KMS-11 (cell line): ENCODE measurements around the gene GALNS.

Experiments used
- H2AFZ ChIP-seq: fragments of 200-600 bp; sonication (generic); 2 replicates; pipeline ENCODE4 v1.6.1; 2016; ENCODE audit warnings: antibody characterized with exemption, mixed run types, low read depth
- H3K27ac ChIP-seq: fragments of 200-600 bp; sonication (generic); 2 replicates; pipeline ENCODE4 v1.6.1; 2016; ENCODE audit warnings: mild to moderate bottlenecking, mixed run types
- H3K27me3 ChIP-seq: fragments of 200-600 bp; sonication (generic); 2 replicates; pipeline ENCODE4 v1.6.1; 2017; ENCODE audit warnings: mild to moderate bottlenecking, low read depth, mixed run types, moderate library complexity; ENCODE audit not compliant: insufficient read depth
- H3K36me3 ChIP-seq: fragments of 200-600 bp; sonication (generic); 2 replicates; pipeline ENCODE4 v1.6.1; 2017; ENCODE audit warnings: mild to moderate bottlenecking, mixed run types; ENCODE audit not compliant: insufficient read depth
- H3K4me1 ChIP-seq: fragments of 200-600 bp; sonication (generic); 2 replicates; pipeline ENCODE4 v1.6.1; 2016; ENCODE audit warnings: mild to moderate bottlenecking, low read depth, mixed run types; ENCODE audit not compliant: poor library complexity, severe bottlenecking
- H3K4me2 ChIP-seq: fragments of 200-600 bp; sonication (generic); 2 replicates; pipeline ENCODE4 v1.7.0; 2016; ENCODE audit warnings: mild to moderate bottlenecking, mixed run types
- H3K4me3 ChIP-seq: fragments of 200-600 bp; sonication (generic); IDR thresholded peaks from 2 replicates; pipeline ENCODE4 v1.6.1; 2017; ENCODE audit warnings: low read depth, low read length, mixed read lengths; ENCODE audit not compliant: insufficient read depth
- H3K79me2 ChIP-seq: fragments of 200-600 bp; sonication (generic); 2 replicates; pipeline ENCODE4 v1.6.1; 2016; ENCODE audit warnings: low read depth, mixed run types; ENCODE audit not compliant: insufficient read depth
- H3K9ac ChIP-seq: fragments of 200-600 bp; sonication (generic); 2 replicates; pipeline ENCODE4 v1.6.1; 2016; ENCODE audit warnings: mild to moderate bottlenecking, mixed run types
- H4K20me1 ChIP-seq: fragments of 200-600 bp; sonication (generic); 2 replicates; pipeline ENCODE4 v1.6.1; 2016; ENCODE audit warnings: mild to moderate bottlenecking, mixed run types; ENCODE audit not compliant: insufficient read depth
- TF ChIP-seq, protein P1 (sequence below): fragments of 200-600 bp; sonication (generic); conservative IDR thresholded peaks from 2 replicates; pipeline ENCODE4 v1.6.1; 2017; ENCODE audit warnings: low read depth, mild to moderate bottlenecking, antibody characterized with exemption, low read length, moderate library complexity, mixed read lengths

GALNS gene

DNA sequence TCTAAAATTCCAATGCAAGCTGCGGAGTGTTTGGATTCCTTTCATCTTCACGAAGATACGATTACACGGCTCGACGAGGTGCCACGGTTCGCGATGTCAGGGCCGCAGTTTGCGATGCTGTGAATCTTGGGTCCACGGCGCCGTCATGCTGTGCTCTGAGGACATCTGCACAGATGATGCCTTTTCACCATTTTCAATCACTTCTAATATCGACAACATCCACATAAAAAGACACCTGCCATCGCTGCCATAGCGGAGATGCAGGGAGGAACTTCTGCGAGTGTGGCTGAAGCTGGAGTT lies 38.2 kb downstream of the GALNS start:
- H2AFZ ChIP-seq, result no peak overlapping the region
- no peaks in the 10 kb centered on the region for H3K79me2 ChIP-seq
- no peak overlapping the region for H3K9ac ChIP-seq
- H3K4me2 ChIP-seq, result no peak overlapping the region
- no peaks in the 10 kb centered on the region for H3K36me3 ChIP-seq
- H3K4me1 ChIP-seq, result peaks cover 4% of the 10 kb centered on the region
- no peak overlapping the region for H3K4me3 ChIP-seq
- H3K27ac ChIP-seq, result no peak overlapping the region
- H3K27me3 ChIP-seq, result no peaks in the 10 kb centered on the region
- H4K20me1 ChIP-seq, result no peaks in the 10 kb centered on the region
- TF ChIP-seq, protein P1, sequence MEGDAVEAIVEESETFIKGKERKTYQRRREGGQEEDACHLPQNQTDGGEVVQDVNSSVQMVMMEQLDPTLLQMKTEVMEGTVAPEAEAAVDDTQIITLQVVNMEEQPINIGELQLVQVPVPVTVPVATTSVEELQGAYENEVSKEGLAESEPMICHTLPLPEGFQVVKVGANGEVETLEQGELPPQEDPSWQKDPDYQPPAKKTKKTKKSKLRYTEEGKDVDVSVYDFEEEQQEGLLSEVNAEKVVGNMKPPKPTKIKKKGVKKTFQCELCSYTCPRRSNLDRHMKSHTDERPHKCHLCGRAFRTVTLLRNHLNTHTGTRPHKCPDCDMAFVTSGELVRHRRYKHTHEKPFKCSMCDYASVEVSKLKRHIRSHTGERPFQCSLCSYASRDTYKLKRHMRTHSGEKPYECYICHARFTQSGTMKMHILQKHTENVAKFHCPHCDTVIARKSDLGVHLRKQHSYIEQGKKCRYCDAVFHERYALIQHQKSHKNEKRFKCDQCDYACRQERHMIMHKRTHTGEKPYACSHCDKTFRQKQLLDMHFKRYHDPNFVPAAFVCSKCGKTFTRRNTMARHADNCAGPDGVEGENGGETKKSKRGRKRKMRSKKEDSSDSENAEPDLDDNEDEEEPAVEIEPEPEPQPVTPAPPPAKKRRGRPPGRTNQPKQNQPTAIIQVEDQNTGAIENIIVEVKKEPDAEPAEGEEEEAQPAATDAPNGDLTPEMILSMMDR, result no peak

DNA sequence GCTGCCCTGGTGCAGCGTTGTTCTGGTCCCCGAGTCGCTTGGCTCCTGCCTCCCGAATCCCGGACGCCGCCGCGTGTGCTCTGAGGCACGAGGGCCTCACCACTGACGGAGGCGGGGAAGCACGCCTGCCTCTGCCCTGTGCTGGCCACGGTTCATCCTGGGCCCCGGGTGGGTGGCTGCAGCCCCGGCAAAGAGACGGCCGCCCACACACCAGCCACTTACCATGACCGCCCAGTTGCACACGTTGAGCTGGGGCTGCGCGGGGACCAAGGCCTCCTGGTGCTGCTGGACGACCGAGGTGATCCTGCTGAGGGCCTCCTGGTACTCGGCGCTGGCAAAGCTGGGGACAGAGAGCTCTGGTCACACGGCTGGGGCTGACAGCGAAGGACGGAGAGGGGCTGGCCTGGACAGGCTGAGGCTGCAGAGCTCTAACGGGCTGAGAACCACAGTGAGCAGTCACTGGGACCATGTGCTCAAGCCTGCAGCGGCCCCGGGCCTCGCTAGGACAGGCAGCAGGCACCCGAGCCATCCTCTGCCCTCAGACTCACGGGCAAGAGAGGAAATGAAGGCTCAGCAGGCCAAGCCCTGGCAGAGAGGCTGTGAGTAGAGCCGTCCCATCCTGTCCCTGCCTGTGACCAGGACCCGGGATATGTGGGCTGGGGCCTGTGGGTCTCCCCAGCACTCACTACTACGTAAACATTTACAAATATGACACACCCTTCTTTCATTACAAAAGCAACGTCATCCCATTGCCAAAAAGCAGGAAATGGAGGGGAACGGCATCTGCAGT lies 38.8 kb downstream of the GALNS start:
- Histone ChIP-seq H3K4me1 (peaks cover 6% of the 10 kb centered on the region), H3K4me2 (no peak overlapping the region), H3K79me2 (no peaks in the 10 kb centered on the region), H4K20me1 (no peaks in the 10 kb centered on the region), H3K9ac (no peak overlapping the region), H3K4me3 (no peak overlapping the region), H3K27ac (no peak overlapping the region), H3K27me3 (no peaks in the 10 kb centered on the region), H2AFZ (no peak overlapping the region), H3K36me3 (no peaks in the 10 kb centered on the region)
- TF ChIP-seq, protein P1, result no peak

- H3K4me1 ChIP-seq, result peaks cover 10% of the 10 kb centered on the region
- H3K9ac ChIP-seq, result no peak overlapping the region
- no peaks in the 10 kb centered on the region for H3K36me3 ChIP-seq
- H3K4me2 ChIP-seq, result no peak overlapping the region
- H4K20me1 ChIP-seq, result no peaks in the 10 kb centered on the region
- no peak overlapping the region for H3K27ac ChIP-seq
- H2AFZ ChIP-seq, result no peak overlapping the region
- H3K4me3 ChIP-seq, result no peak overlapping the region
- H3K27me3 ChIP-seq, result no peaks in the 10 kb centered on the region
- no peaks in the 10 kb centered on the region for H3K79me2 ChIP-seq
- TF ChIP-seq, protein P1, result no peak
Measured at GRCh38 chr16:88816736-88817535, 39.8 kb downstream of the GALNS start.

GRCh38 chr16:88815901-88816589 lies 40.7 kb downstream of the GALNS start:
- no peak overlapping the region for H3K4me2 ChIP-seq
- peaks cover 10% of the 10 kb centered on the region for H3K4me1 ChIP-seq
- TF ChIP-seq, protein P1, result peak; percentile 89
- H2AFZ ChIP-seq, result no peak overlapping the region
- no peaks in the 10 kb centered on the region for H3K36me3 ChIP-seq
- H3K27ac ChIP-seq, result no peak overlapping the region
- no peaks in the 10 kb centered on the region for H3K27me3 ChIP-seq
- H4K20me1 ChIP-seq, result no peaks in the 10 kb centered on the region
- no peak overlapping the region for H3K4me3 ChIP-seq
- no peak overlapping the region for H3K9ac ChIP-seq
- H3K79me2 ChIP-seq, result peaks cover under 1% of the 10 kb centered on the region; the same call in 1 of the 2 replicates
